ENCODE results near the gene DDX17. TPM values are rescaled to one million over a fixed set of nuclear protein-coding genes. Genes with fewer than 3 reads are reported as not detected.

The DDX17 gene
- total RNA-seq, 1 donor from 2014 or later = 333 TPM

- no peak overlapping the region for H3K4me3 ChIP-seq (ENCODE audit: low read depth, low read length)
- H3K36me3 ChIP-seq (ENCODE audit: control insufficient read depth, insufficient read depth, low read length) = no peaks in the 10 kb centered on the region
- peaks cover 35% of the 10 kb centered on the region for H3K27me3 ChIP-seq (ENCODE audit: control insufficient read depth, insufficient read depth, low read length)
- DNase-seq (ENCODE audit: low read depth) = no peak
- no peak for TF ChIP-seq CTCF (IDR thresholded peaks at IDR 0.05; ENCODE audit: insufficient read depth, low read length, poor library complexity, severe bottlenecking)
Measured at GRCh38 chr22:38444783-38445182, 61.3 kb downstream of the DDX17 start.

GRCh38 chr22:38443628-38444521, 62.2 kb downstream of the DDX17 start:
- TF ChIP-seq CTCF (IDR thresholded peaks at IDR 0.05; ENCODE audit: insufficient read depth, low read length, poor library complexity, severe bottlenecking) = no peak
- Histone ChIP-seq H3K27me3 (ENCODE audit: control insufficient read depth, insufficient read depth, low read length) (peaks cover 26% of the 10 kb centered on the region), H3K4me3 (ENCODE audit: low read depth, low read length) (no peak overlapping the region), H3K36me3 (ENCODE audit: control insufficient read depth, insufficient read depth, low read length) (no peaks in the 10 kb centered on the region)
- DNase-seq (ENCODE audit: low read depth) = no peak

- Histone ChIP-seq H3K4me3 (ENCODE audit: low read depth, low read length) (no peak overlapping the region), H3K27me3 (ENCODE audit: control insufficient read depth, insufficient read depth, low read length) (peaks cover 20% of the 10 kb centered on the region), H3K36me3 (ENCODE audit: control insufficient read depth, insufficient read depth, low read length) (no peaks in the 10 kb centered on the region)
- TF ChIP-seq CTCF (IDR thresholded peaks at IDR 0.05; ENCODE audit: insufficient read depth, low read length, poor library complexity, severe bottlenecking) = no peak
- DNase-seq (ENCODE audit: low read depth) = peak; percentile 51
Measured at GRCh38 chr22:38442967-38443627, 63.0 kb downstream of the DDX17 start.

GRCh38 chr22:38441620-38442287, 64.4 kb downstream of the DDX17 start:
- Histone ChIP-seq H3K27me3 (ENCODE audit: control insufficient read depth, insufficient read depth, low read length) (peaks cover 23% of the 10 kb centered on the region), H3K36me3 (ENCODE audit: control insufficient read depth, insufficient read depth, low read length) (no peaks in the 10 kb centered on the region), H3K4me3 (ENCODE audit: low read depth, low read length) (no peak overlapping the region)
- TF ChIP-seq CTCF (IDR thresholded peaks at IDR 0.05; ENCODE audit: insufficient read depth, low read length, poor library complexity, severe bottlenecking) = no peak
- no peak for DNase-seq (ENCODE audit: low read depth)

GRCh38 chr22:38440747-38441350, 65.3 kb downstream of the DDX17 start:
- H3K27me3 ChIP-seq (ENCODE audit: control insufficient read depth, insufficient read depth, low read length) = peaks cover 18% of the 10 kb centered on the region
- H3K4me3 ChIP-seq (ENCODE audit: low read depth, low read length) = no peak overlapping the region
- no peaks in the 10 kb centered on the region for H3K36me3 ChIP-seq (ENCODE audit: control insufficient read depth, insufficient read depth, low read length)
- DNase-seq (ENCODE audit: low read depth) = no peak
- TF ChIP-seq CTCF (IDR thresholded peaks at IDR 0.05; ENCODE audit: insufficient read depth, low read length, poor library complexity, severe bottlenecking) = no peak

All from kidney epithelial cell (primary cell).